Myometrial cell (primary cell): Measurements from ENCODE around the gene LEP. TPM values are rescaled to one million over a fixed set of nuclear protein-coding genes. Genes with fewer than 3 reads are reported as not detected.

Experiments used
- total RNA-seq: library from RNA; depleted of rRNA; stranded (reverse); fragments of >200 nt; gene quantifications from 2 replicates; pipeline ENCODE4 v1.2.3, GENCODE V29; 2015

LEP gene
- total RNA-seq: not detected in 2 replicates

DNA sequence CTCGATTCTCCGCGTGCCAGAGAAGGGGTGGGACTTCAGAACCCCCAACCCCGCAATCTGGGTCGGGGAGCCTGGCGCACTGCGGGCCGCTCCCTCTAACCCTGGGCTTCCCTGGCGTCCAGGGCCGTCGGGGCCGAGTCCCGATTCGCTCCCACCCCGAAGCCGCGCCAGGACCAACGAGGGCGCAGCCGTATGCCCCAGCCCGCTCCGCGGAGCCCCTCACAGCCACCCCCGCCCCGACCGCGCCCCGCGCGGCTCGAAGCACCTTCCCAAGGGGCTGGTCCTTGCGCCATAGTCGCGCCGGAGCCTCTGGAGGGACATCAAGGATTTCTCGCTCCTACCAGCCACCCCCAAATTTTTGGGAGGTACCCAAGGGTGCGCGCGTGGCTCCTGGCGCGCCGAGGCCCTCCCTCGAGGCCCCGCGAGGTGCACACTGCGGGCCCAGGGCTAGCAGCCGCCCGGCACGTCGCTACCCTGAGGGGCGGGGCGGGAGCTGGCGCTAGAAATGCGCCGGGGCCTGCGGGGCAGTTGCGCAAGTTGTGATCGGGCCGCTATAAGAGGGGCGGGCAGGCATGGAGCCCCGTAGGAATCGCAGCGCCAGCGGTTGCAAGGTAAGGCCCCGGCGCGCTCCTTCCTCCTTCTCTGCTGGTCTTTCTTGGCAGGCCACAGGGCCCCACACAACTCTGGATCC lies at the start of gene LEP:
LEP (plus strand) TSS at position 583 of the 691 bp plus-strand sequence. CDS start 10,741 bp downstream, outside the sequence.

Other genes with a start within 250 kb of the LEP start
- not detected in 2 replicates for gene LRRC4, start 209.8 kb upstream of the LEP start, total RNA-seq
- 14.4 TPM in 2 replicates for gene RBM28, start 102.6 kb downstream of the LEP start, total RNA-seq
- not detected in 2 replicates for gene PRRT4, start 120.4 kb downstream of the LEP start, total RNA-seq
- 101 and 126 TPM in 2 replicates for gene IMPDH1, start 168.7 kb downstream of the LEP start, total RNA-seq
- gene HILPDA, start 214.6 kb downstream of the LEP start, total RNA-seq: 7.8 and 12.1 TPM in 2 replicates
- gene METTL2B, start 235.5 kb downstream of the LEP start, total RNA-seq: 38.1 and 40.6 TPM in 2 replicates